ENCODE measurements around the gene PHF21B. TPM values are rescaled to one million over a fixed set of nuclear protein-coding genes. Genes with fewer than 3 reads are reported as not detected.

The PHF21B gene
- total RNA-seq, 2 experiments from 2014 or later = not detected

GRCh38 chr22:44847892-44848291 lies 161.9 kb downstream of the PHF21B start:
- Mint-ChIP-seq H3K9me3 (peaks cover 3% of the 10 kb centered on the region), H3K4me3 (no peak overlapping the region), H3K36me3 (ENCODE audit: low read depth) (no peaks in the 10 kb centered on the region), H3K27me3 (ENCODE audit: low read depth) (no peaks in the 10 kb centered on the region), H3K27ac (no peak overlapping the region), H3K4me1 (ENCODE audit: low read depth) (no peaks in the 10 kb centered on the region)
- CTCF ChIA-PET = no interaction called here
- intact Hi-C loops (cut with micrococcal nuclease) = no loop called here
- no peak for DNase-seq

- H3K4me3 Mint-ChIP-seq = no peak overlapping the region
- H3K4me1 Mint-ChIP-seq (ENCODE audit: low read depth) = no peaks in the 10 kb centered on the region
- H3K27me3 Mint-ChIP-seq (ENCODE audit: low read depth) = no peaks in the 10 kb centered on the region
- peaks cover 3% of the 10 kb centered on the region for H3K9me3 Mint-ChIP-seq
- H3K36me3 Mint-ChIP-seq (ENCODE audit: low read depth) = no peaks in the 10 kb centered on the region
- no peak overlapping the region for H3K27ac Mint-ChIP-seq
- DNase-seq = no peak
- intact Hi-C loops (cut with micrococcal nuclease) = no loop called here
- CTCF ChIA-PET = no interaction called here
These were observed 162.4 kb downstream of the PHF21B start for GRCh38 chr22:44847380-44847779.

DNA sequence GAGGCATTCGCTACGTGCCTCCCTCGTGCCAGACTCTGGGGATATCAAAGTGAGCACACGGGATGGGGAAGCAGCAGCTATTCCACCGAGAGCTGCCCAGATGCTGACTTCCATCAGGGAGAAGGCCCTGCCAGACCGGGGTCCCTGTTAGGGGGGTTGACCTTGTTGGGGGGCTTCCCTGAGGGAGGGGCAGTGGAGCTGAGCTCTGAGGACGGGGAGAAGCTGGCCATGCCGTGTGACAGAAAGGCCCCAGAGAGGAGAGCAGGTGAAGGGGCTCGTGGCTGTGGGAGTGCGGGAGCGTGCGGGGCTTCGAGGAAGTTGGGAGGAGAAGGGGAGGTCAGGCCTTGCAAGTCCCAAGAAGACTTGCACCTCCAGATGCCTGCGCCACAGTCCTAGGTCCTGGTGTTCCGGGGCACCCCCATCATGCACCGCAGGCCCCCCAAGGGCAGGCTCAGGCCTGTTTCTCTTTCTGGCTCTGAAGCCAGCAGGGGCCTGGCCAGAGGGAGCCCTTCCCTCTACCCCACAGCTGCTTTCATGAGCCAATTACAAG lies 163.0 kb downstream of the PHF21B start:
- H3K36me3 Mint-ChIP-seq (ENCODE audit: low read depth) = no peaks in the 10 kb centered on the region
- no peak for DNase-seq
- H3K4me1 Mint-ChIP-seq (ENCODE audit: low read depth) = no peaks in the 10 kb centered on the region
- no peak overlapping the region for H3K27ac Mint-ChIP-seq
- peaks cover 3% of the 10 kb centered on the region for H3K9me3 Mint-ChIP-seq
- no peak overlapping the region for H3K4me3 Mint-ChIP-seq
- intact Hi-C loops (cut with micrococcal nuclease) = no loop called here
- H3K27me3 Mint-ChIP-seq (ENCODE audit: low read depth) = no peaks in the 10 kb centered on the region
- CTCF ChIA-PET = interaction anchor here (0.8 kb wide), 1 partner anchor 26 kb away, joined by 3 read pairs; no protein-coding TSS in a partner anchor

- H3K4me3 Mint-ChIP-seq = no peak overlapping the region
- peaks cover 3% of the 10 kb centered on the region for H3K9me3 Mint-ChIP-seq
- no peaks in the 10 kb centered on the region for H3K36me3 Mint-ChIP-seq (ENCODE audit: low read depth)
- H3K27ac Mint-ChIP-seq = no peak overlapping the region
- no peak for DNase-seq
- intact Hi-C loops (cut with micrococcal nuclease) = no loop called here
- CTCF ChIA-PET = interaction anchor here (0.8 kb wide), 1 partner anchor 25 kb away, joined by 3 read pairs; no protein-coding TSS in a partner anchor
- no peaks in the 10 kb centered on the region for H3K4me1 Mint-ChIP-seq (ENCODE audit: low read depth)
- H3K27me3 Mint-ChIP-seq (ENCODE audit: low read depth) = no peaks in the 10 kb centered on the region
These were observed 163.7 kb downstream of the PHF21B start for GRCh38 chr22:44845796-44846720.

DNA sequence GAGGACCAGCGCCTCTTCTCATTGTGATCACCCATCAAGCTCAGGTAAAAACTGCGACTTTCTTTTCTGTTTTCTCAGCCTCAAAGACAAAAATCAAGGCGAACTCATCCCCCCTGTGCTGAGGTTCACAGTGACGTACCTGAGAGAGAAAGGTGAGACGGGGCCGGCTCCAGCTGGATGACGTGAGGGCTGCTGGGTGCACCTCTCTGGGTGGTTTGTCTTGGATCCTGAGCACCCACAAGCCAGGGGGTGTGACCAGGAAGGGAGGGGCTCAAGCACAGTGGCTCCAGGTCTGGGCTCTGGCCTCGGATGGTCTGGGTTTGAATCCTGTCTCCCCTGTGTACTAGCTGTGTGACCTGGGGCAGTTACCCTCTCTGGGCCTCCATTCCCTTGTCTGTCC lies 164.6 kb downstream of the PHF21B start:
- Mint-ChIP-seq H3K27me3 (ENCODE audit: low read depth) (no peaks in the 10 kb centered on the region), H3K4me1 (ENCODE audit: low read depth) (no peaks in the 10 kb centered on the region), H3K4me3 (no peak overlapping the region), H3K27ac (no peak overlapping the region), H3K9me3 (peaks cover 3% of the 10 kb centered on the region), H3K36me3 (ENCODE audit: low read depth) (no peaks in the 10 kb centered on the region)
- intact Hi-C loops (cut with micrococcal nuclease) = no loop called here
- no peak for DNase-seq
- CTCF ChIA-PET = no interaction called here

DNA sequence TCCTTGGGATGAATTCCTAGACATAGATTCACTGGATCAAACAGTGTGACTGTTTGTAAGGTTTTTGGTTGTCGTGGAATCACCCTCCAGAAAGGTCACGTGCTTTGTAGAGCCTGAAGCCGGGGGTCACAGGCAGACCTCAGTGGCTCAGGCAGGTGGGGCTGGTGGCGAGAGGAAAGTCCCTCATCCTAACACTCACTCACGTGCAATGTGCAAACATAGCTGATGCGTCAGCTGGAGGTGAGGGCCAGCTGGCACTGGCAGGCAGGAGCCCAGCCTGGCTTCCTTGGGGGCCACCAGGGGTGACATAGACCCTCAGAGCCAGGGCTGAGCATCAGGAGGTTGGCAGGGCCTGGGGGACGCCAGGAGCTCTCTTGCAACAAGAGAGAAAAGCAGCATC lies 167.4 kb downstream of the PHF21B start:
- no peaks in the 10 kb centered on the region for H3K36me3 Mint-ChIP-seq (ENCODE audit: low read depth)

GRCh38 chr22:44840611-44841322 lies 169.0 kb downstream of the PHF21B start:
- CTCF ChIA-PET = interaction anchor here (0.7 kb wide), 1 partner anchor 1047 kb away, joined by 3 read pairs; no protein-coding TSS in a partner anchor
- intact Hi-C loops (cut with micrococcal nuclease) = no loop called here

More for the DNA sequence above, 167.4 kb downstream of the PHF21B start:
- H3K27me3 Mint-ChIP-seq (ENCODE audit: low read depth) = no peaks in the 10 kb centered on the region
- no peak overlapping the region for H3K27ac Mint-ChIP-seq
- DNase-seq = no peak
- intact Hi-C loops (cut with micrococcal nuclease) = no loop called here
- peaks cover 3% of the 10 kb centered on the region for H3K9me3 Mint-ChIP-seq
- H3K4me3 Mint-ChIP-seq = no peak overlapping the region
- CTCF ChIA-PET = no interaction called here
- H3K4me1 Mint-ChIP-seq (ENCODE audit: low read depth) = no peaks in the 10 kb centered on the region

DNA sequence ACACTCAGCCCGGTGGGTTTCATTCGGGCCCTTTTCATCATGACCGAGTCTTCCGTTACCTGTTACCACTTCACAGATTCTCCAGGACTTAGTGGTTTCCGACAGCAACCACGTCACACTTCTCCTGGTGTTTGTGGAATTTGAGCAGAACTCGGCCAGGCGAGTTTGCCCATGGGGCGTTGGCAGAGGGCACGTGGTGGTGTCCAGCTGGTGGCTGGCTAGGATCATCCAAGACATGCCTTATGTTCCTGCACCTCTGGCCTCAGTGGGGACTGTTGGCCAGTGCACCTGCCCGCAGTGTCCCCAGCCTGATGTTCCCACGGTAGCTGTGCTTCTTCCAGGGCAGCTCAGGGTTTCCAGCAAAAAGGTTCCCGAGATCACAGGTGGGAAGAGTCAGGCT lies 170.1 kb downstream of the PHF21B start:
- no peaks in the 10 kb centered on the region for H3K4me1 Mint-ChIP-seq (ENCODE audit: low read depth)
- peaks cover 9% of the 10 kb centered on the region for H3K9me3 Mint-ChIP-seq
- H3K27ac Mint-ChIP-seq = no peak overlapping the region
- intact Hi-C loops (cut with micrococcal nuclease) = no loop called here
- no peak overlapping the region for H3K4me3 Mint-ChIP-seq
- CTCF ChIA-PET = no interaction called here
- H3K27me3 Mint-ChIP-seq (ENCODE audit: low read depth) = peaks cover 2% of the 10 kb centered on the region
- no peak for DNase-seq
- no peaks in the 10 kb centered on the region for H3K36me3 Mint-ChIP-seq (ENCODE audit: low read depth)

More at GRCh38 chr22:44840611-44841322, 169.0 kb downstream of the PHF21B start:
- H3K27ac Mint-ChIP-seq = no peak overlapping the region
- no peaks in the 10 kb centered on the region for H3K36me3 Mint-ChIP-seq (ENCODE audit: low read depth)
- peaks cover 2% of the 10 kb centered on the region for H3K27me3 Mint-ChIP-seq (ENCODE audit: low read depth)
- DNase-seq = no peak
- peaks cover 4% of the 10 kb centered on the region for H3K9me3 Mint-ChIP-seq
- no peaks in the 10 kb centered on the region for H3K4me1 Mint-ChIP-seq (ENCODE audit: low read depth)
- no peak overlapping the region for H3K4me3 Mint-ChIP-seq

DNA sequence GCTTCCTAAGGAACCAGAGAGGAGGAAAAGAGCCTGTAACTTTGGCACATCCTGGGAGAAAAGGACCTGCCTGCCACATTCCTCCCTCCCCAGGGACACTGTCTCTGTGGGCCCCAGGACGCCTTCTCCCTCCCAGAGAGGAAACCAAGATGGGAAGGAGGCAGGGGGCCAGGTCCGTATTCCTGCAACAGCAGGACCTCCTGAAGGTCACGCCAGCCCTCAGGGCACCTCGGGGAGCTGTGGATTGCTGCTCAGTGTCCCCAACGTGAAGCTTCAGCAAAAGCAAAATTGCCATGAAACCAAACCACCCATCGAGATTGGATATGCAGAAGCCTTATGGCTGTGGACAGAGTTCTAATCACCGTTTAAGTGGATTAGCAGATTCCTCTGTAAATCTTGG lies 170.7 kb downstream of the PHF21B start:
- Mint-ChIP-seq H3K27me3 (ENCODE audit: low read depth) (peaks cover 2% of the 10 kb centered on the region), H3K36me3 (ENCODE audit: low read depth) (no peaks in the 10 kb centered on the region), H3K4me3 (no peak overlapping the region), H3K9me3 (peaks cover 13% of the 10 kb centered on the region), H3K27ac (no peak overlapping the region), H3K4me1 (ENCODE audit: low read depth) (no peaks in the 10 kb centered on the region)
- CTCF ChIA-PET = no interaction called here
- no peak for DNase-seq
- intact Hi-C loops (cut with micrococcal nuclease) = no loop called here

GRCh38 chr22:44838316-44839016 lies 171.3 kb downstream of the PHF21B start:
- no peak overlapping the region for H3K4me3 Mint-ChIP-seq
- intact Hi-C loops (cut with micrococcal nuclease) = no loop called here
- peaks cover 2% of the 10 kb centered on the region for H3K27me3 Mint-ChIP-seq (ENCODE audit: low read depth)
- H3K9me3 Mint-ChIP-seq = peaks cover 13% of the 10 kb centered on the region
- no peak for DNase-seq
- no peaks in the 10 kb centered on the region for H3K36me3 Mint-ChIP-seq (ENCODE audit: low read depth)
- no peak overlapping the region for H3K27ac Mint-ChIP-seq
- H3K4me1 Mint-ChIP-seq (ENCODE audit: low read depth) = no peaks in the 10 kb centered on the region
- CTCF ChIA-PET = interaction anchor here (0.7 kb wide), 1 partner anchor 168 kb away, joined by 3 read pairs; no protein-coding TSS in a partner anchor

GRCh38 chr22:44837481-44837880 lies 172.3 kb downstream of the PHF21B start:
- intact Hi-C loops (cut with micrococcal nuclease) = no loop called here
- no peaks in the 10 kb centered on the region for H3K36me3 Mint-ChIP-seq (ENCODE audit: low read depth)
- H3K4me3 Mint-ChIP-seq = no peak overlapping the region
- DNase-seq = no peak
- CTCF ChIA-PET = no interaction called here
- no peaks in the 10 kb centered on the region for H3K4me1 Mint-ChIP-seq (ENCODE audit: low read depth)
- no peak overlapping the region for H3K27ac Mint-ChIP-seq
- peaks cover 13% of the 10 kb centered on the region for H3K9me3 Mint-ChIP-seq
- peaks cover 4% of the 10 kb centered on the region for H3K27me3 Mint-ChIP-seq (ENCODE audit: low read depth)

DNA sequence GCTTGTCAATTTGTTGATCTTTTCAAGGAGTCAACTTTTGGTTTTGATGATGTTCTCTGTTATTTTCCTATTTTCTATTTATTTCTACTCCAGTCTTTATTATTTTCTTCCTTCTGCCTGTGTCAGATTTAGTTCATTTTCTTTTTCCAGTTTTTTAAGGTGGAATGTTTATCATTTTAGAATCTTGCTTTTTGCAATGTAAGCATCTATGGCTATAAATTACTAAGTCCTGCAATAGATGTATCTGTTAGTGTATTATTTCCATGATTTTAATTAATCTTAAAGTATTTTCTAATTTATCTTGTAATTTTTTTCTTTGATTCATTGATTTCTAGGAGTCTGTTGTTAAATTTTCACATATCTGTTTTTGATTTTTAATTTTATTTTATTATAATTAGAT lies 175.7 kb downstream of the PHF21B start:
- CTCF ChIA-PET = no interaction called here
- no peaks in the 10 kb centered on the region for H3K4me1 Mint-ChIP-seq (ENCODE audit: low read depth)
- no peak overlapping the region for H3K4me3 Mint-ChIP-seq
- peaks cover 13% of the 10 kb centered on the region for H3K9me3 Mint-ChIP-seq
- H3K36me3 Mint-ChIP-seq (ENCODE audit: low read depth) = no peaks in the 10 kb centered on the region
- intact Hi-C loops (cut with micrococcal nuclease) = no loop called here
- peaks cover 4% of the 10 kb centered on the region for H3K27me3 Mint-ChIP-seq (ENCODE audit: low read depth)
- DNase-seq = no peak
- H3K27ac Mint-ChIP-seq = no peak overlapping the region

Measured in activated naive CD4-positive, alpha-beta T cell treated with anti-CD3 and anti-CD28 coated beads for 36 hours (primary cell).